PC-9 (cell line): ENCODE results near the gene G3BP1.

Experiments
- EZH2 ChIP-seq: fragments of 200-600 bp; sonication (generic); IDR thresholded peaks from 2 replicates; pipeline ENCODE4 v1.8.0; 2017; ENCODE audit warnings: antibody characterized with exemption, low read depth
- TF ChIP-seq, protein P1 (sequence below): fragments of 200-600 bp; sonication (generic); conservative IDR thresholded peaks from 2 replicates; pipeline ENCODE4 v1.6.1; 2017; ENCODE audit warnings: mixed run types, antibody characterized with exemption, mild to moderate bottlenecking, moderate library complexity

DNA sequence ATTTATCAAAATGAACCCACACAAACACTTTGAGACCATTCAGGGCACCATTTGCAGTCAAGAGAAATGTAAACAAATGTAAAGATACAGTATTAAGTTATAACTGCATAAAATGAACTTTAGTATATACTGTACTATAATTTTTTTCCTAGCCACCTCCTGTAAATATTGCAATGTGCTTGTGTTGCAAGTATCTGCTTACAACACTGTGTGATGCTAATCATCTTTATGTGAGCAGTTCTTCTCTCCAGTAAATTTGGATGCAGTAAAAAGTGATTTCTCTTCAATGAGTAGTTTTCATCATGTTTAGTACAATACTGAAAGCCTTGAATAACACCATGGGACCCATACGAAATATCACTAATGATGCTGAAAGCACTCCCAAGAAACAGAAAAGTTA lies 9.4 kb downstream of the G3BP1 start:
- no peak for TF ChIP-seq EZH2
- TF ChIP-seq, protein P1, sequence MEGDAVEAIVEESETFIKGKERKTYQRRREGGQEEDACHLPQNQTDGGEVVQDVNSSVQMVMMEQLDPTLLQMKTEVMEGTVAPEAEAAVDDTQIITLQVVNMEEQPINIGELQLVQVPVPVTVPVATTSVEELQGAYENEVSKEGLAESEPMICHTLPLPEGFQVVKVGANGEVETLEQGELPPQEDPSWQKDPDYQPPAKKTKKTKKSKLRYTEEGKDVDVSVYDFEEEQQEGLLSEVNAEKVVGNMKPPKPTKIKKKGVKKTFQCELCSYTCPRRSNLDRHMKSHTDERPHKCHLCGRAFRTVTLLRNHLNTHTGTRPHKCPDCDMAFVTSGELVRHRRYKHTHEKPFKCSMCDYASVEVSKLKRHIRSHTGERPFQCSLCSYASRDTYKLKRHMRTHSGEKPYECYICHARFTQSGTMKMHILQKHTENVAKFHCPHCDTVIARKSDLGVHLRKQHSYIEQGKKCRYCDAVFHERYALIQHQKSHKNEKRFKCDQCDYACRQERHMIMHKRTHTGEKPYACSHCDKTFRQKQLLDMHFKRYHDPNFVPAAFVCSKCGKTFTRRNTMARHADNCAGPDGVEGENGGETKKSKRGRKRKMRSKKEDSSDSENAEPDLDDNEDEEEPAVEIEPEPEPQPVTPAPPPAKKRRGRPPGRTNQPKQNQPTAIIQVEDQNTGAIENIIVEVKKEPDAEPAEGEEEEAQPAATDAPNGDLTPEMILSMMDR, result no peak
